Tibial nerve (tissue), 4 donors: ENCODE data around the gene PHLDA1.

ENCODE experiments used
- CTCF ChIP-seq, 5 experiments: fragments of 200-600 bp in 3 of 5; fragments of 450-650 bp in 2 of 5; sonication (generic) in 3 of 5; IDR thresholded peaks; one replicate each; pipeline ENCODE4 v1.5.1; 2016 to 2019; ENCODE audit warnings: antibody characterized with exemption in 5 of 5, mild to moderate bottlenecking in 3 of 5, moderate library complexity in 2 of 5
- EP300 ChIP-seq, 2 donors: sonication (generic); formaldehyde crosslinking; IDR thresholded peaks; one replicate each; pipeline ENCODE4 v1.6.1; 2017; ENCODE audit warnings: antibody characterized with exemption in 2 of 2, mild to moderate bottlenecking in 1 of 2
- POLR2A ChIP-seq, 2 donors: fragments of 450-650 bp; IDR thresholded peaks; one replicate each; pipeline ENCODE4 v1.6.1; 2017; ENCODE audit warnings: antibody characterized with exemption in 2 of 2, mild to moderate bottlenecking in 2 of 2, moderate library complexity in 2 of 2

- TF ChIP-seq EP300 (IDR thresholded peaks at IDR 0.05): no peak
- no peak for TF ChIP-seq CTCF (IDR thresholded peaks at IDR 0.05)
- TF ChIP-seq POLR2A (IDR thresholded peaks at IDR 0.05): no peak
These were observed 37.4 kb downstream of the PHLDA1 start for GRCh38 chr12:75994069-75994740.
